CD14-positive monocyte (primary cell): ENCODE measurements around the gene WFIKKN2. TPM values are rescaled to one million over a fixed set of nuclear protein-coding genes. Genes with fewer than 3 reads are reported as not detected.

Experiments
- DNase-seq, 3 donors: peaks; one replicate each; pipeline ENCODE4 v3.0.0-alpha.2; 2011 to 2022
- H2AFZ ChIP-seq: 2 replicates; pipeline ENCODE4 v1.6.0; 2012; ENCODE audit warnings: mild to moderate bottlenecking, low read depth, low read length, inconsistent platforms; ENCODE audit not compliant: insufficient read depth, poor library complexity, severe bottlenecking
- H3K27ac ChIP-seq, 2 donors: 1 replicate in 1 of 2; 2 replicates in 1 of 2; pipeline ENCODE4 v1.5.1; 2012 to 2013; ENCODE audit warnings: low read length in 2 of 2, control low read depth in 1 of 2, inconsistent platforms in 1 of 2, low read depth in 1 of 2, mild to moderate bottlenecking in 1 of 2
- H3K27me3 ChIP-seq, 2 donors: one replicate each; pipeline versions ENCODE4 v1.6.0 to v1.6.1; 2011 to 2013; ENCODE audit warnings: low read length in 2 of 2; ENCODE audit not compliant: control insufficient read depth in 2 of 2, insufficient read depth in 2 of 2
- H3K36me3 ChIP-seq, 2 donors: replicated peaks in 1 of 2; 1 replicate in 1 of 2; 2 replicates in 1 of 2; pipeline versions ENCODE4 v1.5.1 to v1.6.1; 2012 to 2013; ENCODE audit warnings: low read length in 2 of 2, control low read depth in 1 of 2, inconsistent platforms in 1 of 2, mild to moderate bottlenecking in 1 of 2; ENCODE audit not compliant: insufficient read depth in 2 of 2, control insufficient read depth in 1 of 2
- H3K4me1 ChIP-seq, 2 donors: 1 replicate in 1 of 2; 2 replicates in 1 of 2; pipeline versions ENCODE4 v1.5.1 to v1.6.1; 2012 to 2013; ENCODE audit warnings: low read length in 2 of 2, control low read depth in 1 of 2, inconsistent platforms in 1 of 2, mild to moderate bottlenecking in 1 of 2, moderate library complexity in 1 of 2; ENCODE audit not compliant: insufficient read depth in 2 of 2, control insufficient read depth in 1 of 2
- H3K4me2 ChIP-seq: replicated peaks from 2 replicates; pipeline ENCODE3; 2012; ENCODE audit warnings: low read length, moderate library complexity, mild to moderate bottlenecking; ENCODE audit not compliant: poor library complexity, severe bottlenecking; ENCODE audit errors: extremely low read depth
- H3K4me3 ChIP-seq, 3 experiments: fragments of 200-600 bp in 1 of 3; sonication (generic) in 1 of 3; replicated peaks in 1 of 3; 1 replicate in 2 of 3; 2 replicates in 1 of 3; pipeline ENCODE4 v1.5.1; 2011 to 2013; ENCODE audit warnings: low read length in 3 of 3, mild to moderate bottlenecking in 3 of 3, control low read depth in 2 of 3, low read depth in 2 of 3, inconsistent platforms in 1 of 3, moderate library complexity in 1 of 3
- H3K79me2 ChIP-seq: 2 replicates; pipeline ENCODE4 v1.6.0; 2012; ENCODE audit warnings: mild to moderate bottlenecking, control low read depth, inconsistent platforms, low read length, moderate library complexity; ENCODE audit not compliant: insufficient read depth
- H3K9ac ChIP-seq: 2 replicates; pipeline ENCODE4 v1.6.0; 2017; ENCODE audit warnings: low read length, mild to moderate bottlenecking; ENCODE audit not compliant: insufficient read depth, poor library complexity, severe bottlenecking
- H3K9me3 ChIP-seq, 2 donors: replicated peaks in 1 of 2; 1 replicate in 1 of 2; 2 replicates in 1 of 2; pipeline versions ENCODE4 v1.5.1 to v1.6.1; 2012 to 2013; ENCODE audit warnings: low read length in 2 of 2, control low read depth in 1 of 2; ENCODE audit not compliant: control insufficient read depth in 1 of 2, insufficient read depth in 1 of 2
- H4K20me1 ChIP-seq: 2 replicates; pipeline ENCODE4 v1.6.0; 2012; ENCODE audit warnings: mild to moderate bottlenecking, low read length, control low read depth, moderate library complexity; ENCODE audit not compliant: insufficient read depth
- H3K27ac Mint-ChIP-seq, 7 donors: one replicate each; pipeline ENCODE4 v1.8.0; 2020; ENCODE audit warnings: mild to moderate bottlenecking in 7 of 7, mixed read lengths in 7 of 7, moderate library complexity in 6 of 7, inconsistent platforms in 2 of 7
- H3K27me3 Mint-ChIP-seq, 3 donors: one replicate each; pipeline ENCODE4 v1.8.0; 2021 to 2022; ENCODE audit warnings: low read depth in 3 of 3, mild to moderate bottlenecking in 3 of 3, mixed read lengths in 3 of 3, moderate library complexity in 3 of 3, inconsistent platforms in 1 of 3
- H3K36me3 Mint-ChIP-seq, 2 donors: one replicate each; pipeline ENCODE4 v1.8.0; 2020; ENCODE audit warnings: mixed read lengths in 2 of 2, inconsistent platforms in 1 of 2, mild to moderate bottlenecking in 1 of 2
- H3K4me1 Mint-ChIP-seq: one replicate; pipeline ENCODE4 v1.8.0; 2020; ENCODE audit warnings: mild to moderate bottlenecking, mixed read lengths
- H3K4me3 Mint-ChIP-seq, 2 donors: one replicate each; pipeline ENCODE4 v1.8.0; 2020; ENCODE audit warnings: mild to moderate bottlenecking in 2 of 2, mixed read lengths in 2 of 2, moderate library complexity in 1 of 2
- H3K9me3 Mint-ChIP-seq, 7 donors: one replicate each; pipeline ENCODE4 v1.8.0; 2020 to 2022; ENCODE audit warnings: mixed read lengths in 7 of 7, mild to moderate bottlenecking in 6 of 7, moderate library complexity in 6 of 7, inconsistent platforms in 2 of 7
- WGBS: methylation state at CpG from one replicate; pipeline ENCODE4 v1.1.5; 2013; ENCODE audit warnings: missing lambda C conversion rate; ENCODE audit not compliant: insufficient coverage; 5-methylcytosine and 5-hydroxymethylcytosine counted together
- intact Hi-C, 2 donors: fragments of 100-400 bp; cut with micrococcal nuclease; formaldehyde crosslinking; loops; one replicate each; pipeline versions ENCODE4 v1.15.0 to v1.15.1; 2023
- polyA plus RNA-seq, 3 donors: library from polyadenylated mRNA; depleted of rRNA in 1 of 3; unstranded in 2 of 3; stranded (reverse) in 1 of 3; fragments of 300-500 nt in 2 of 3; fragments of >200 nt in 1 of 3; fragmentation: Illumina TruSeq in 2 of 3; gene quantifications; 1 replicate in 2 of 3; 2 replicates in 1 of 3; pipeline ENCODE4 v1.2.3, GENCODE V29; 2012 to 2021
- TF ChIP-seq, protein P1 (sequence below): fragments of 200-600 bp; IDR thresholded peaks from one replicate; pipeline ENCODE4 v1.8.0; 2022; ENCODE audit warnings: antibody characterized with exemption, mild to moderate bottlenecking

WFIKKN2 gene
- polyA plus RNA-seq, 3 donors: 0.03 TPM; not detected in 2

- Histone ChIP-seq H3K9me3 (no peaks in the 10 kb centered on the region), H3K36me3 (no peaks in the 10 kb centered on the region), H4K20me1 (no peaks in the 10 kb centered on the region), H3K9ac (no peak overlapping the region), H3K4me3 (no peak overlapping the region), H2AFZ (no peak overlapping the region), H3K27me3 (peaks cover 0 to 8% of the 10 kb centered on the region in 2 donors), H3K27ac (no peak overlapping the region), H3K79me2 (no peaks in the 10 kb centered on the region), H3K4me1 (no peaks in the 10 kb centered on the region), H3K4me2 (no peak overlapping the region)
- no peaks in the 10 kb centered on the region for H3K9me3 Mint-ChIP-seq
- no peak overlapping the region for H3K27ac Mint-ChIP-seq
- peaks cover 5% of the 10 kb centered on the region for H3K4me1 Mint-ChIP-seq
- H3K27me3 Mint-ChIP-seq: peaks cover 12 to 20% (median 13%) of the 10 kb centered on the region in 3 donors
- H3K36me3 Mint-ChIP-seq: no peaks in the 10 kb centered on the region
- H3K4me3 Mint-ChIP-seq: no peak overlapping the region
- intact Hi-C loops: no loop called here
- TF ChIP-seq, protein P1, sequence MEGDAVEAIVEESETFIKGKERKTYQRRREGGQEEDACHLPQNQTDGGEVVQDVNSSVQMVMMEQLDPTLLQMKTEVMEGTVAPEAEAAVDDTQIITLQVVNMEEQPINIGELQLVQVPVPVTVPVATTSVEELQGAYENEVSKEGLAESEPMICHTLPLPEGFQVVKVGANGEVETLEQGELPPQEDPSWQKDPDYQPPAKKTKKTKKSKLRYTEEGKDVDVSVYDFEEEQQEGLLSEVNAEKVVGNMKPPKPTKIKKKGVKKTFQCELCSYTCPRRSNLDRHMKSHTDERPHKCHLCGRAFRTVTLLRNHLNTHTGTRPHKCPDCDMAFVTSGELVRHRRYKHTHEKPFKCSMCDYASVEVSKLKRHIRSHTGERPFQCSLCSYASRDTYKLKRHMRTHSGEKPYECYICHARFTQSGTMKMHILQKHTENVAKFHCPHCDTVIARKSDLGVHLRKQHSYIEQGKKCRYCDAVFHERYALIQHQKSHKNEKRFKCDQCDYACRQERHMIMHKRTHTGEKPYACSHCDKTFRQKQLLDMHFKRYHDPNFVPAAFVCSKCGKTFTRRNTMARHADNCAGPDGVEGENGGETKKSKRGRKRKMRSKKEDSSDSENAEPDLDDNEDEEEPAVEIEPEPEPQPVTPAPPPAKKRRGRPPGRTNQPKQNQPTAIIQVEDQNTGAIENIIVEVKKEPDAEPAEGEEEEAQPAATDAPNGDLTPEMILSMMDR: no peak
- no peak for DNase-seq
- WGBS: 99% methylated on average over 9 of the region's 11 CpGs
These were observed 1.4 kb downstream of the WFIKKN2 start for GRCh38 chr17:50836826-50837225.

DNA sequence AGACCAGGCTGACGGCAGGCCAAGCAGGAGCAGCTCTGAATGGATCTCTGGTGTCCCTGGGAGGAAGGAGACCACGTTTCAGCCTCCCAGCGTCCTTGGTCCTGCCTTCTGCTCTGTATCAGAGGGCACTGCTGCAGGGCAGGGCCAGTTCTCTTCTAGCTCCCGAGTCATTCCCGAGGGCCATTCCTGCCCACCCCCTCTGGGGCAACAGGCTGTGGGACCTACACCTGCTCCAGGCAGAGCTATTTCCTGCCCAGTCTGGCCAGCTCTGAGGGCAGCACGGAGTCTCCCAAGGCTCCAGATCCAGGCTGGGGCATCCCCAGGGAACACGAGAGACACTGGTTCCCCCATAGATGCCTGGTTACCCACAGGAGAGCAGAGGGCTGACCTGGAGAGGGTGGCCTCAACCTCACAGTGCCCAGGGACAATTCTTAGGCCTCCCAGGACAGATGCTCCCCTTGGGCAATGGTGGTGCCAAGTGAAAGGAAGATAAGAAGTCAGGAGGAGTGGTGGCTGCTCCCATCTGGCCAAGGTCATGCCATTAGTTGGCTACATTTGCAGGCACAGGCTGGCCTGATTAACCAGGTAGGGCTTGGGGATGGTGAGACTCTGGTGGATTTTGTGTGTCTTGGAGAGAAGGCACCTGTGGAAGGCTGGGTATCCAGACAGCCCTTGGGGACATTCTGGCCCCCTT is 2.0 kb downstream of the WFIKKN2 start:
- no peak for DNase-seq
- Histone ChIP-seq H3K27me3 (peaks cover 0 to 8% of the 10 kb centered on the region in 2 donors), H3K4me2 (no peak overlapping the region), H4K20me1 (no peaks in the 10 kb centered on the region), H3K9me3 (no peaks in the 10 kb centered on the region), H3K79me2 (no peaks in the 10 kb centered on the region), H3K27ac (no peak overlapping the region), H3K4me3 (no peak overlapping the region), H3K4me1 (no peaks in the 10 kb centered on the region), H3K36me3 (no peaks in the 10 kb centered on the region), H3K9ac (no peak overlapping the region), H2AFZ (no peak overlapping the region)
- Mint-ChIP-seq H3K36me3 (no peaks in the 10 kb centered on the region), H3K4me3 (no peak overlapping the region), H3K27me3 (peaks cover 12 to 20% (median 13%) of the 10 kb centered on the region in 3 donors), H3K9me3 (no peaks in the 10 kb centered on the region), H3K27ac (no peak overlapping the region), H3K4me1 (peaks cover 5% of the 10 kb centered on the region)
- 92% methylated on average over 7 of the region's 7 CpGs for WGBS
- intact Hi-C loops: no loop called here
- TF ChIP-seq, protein P1: no peak
